Activated effector memory CD4-positive, alpha-beta T cell treated with Interleukin-2 at 50 U/mL for 16 hours (primary cell): ENCODE measurements around the gene TRPV5.

ENCODE experiments used
- DNase-seq: peaks from one replicate; pipeline ENCODE4 v3.0.0-alpha.2; 2020

Gene TRPV5

GRCh38 chr7:142908290-142908689 lies 25.3 kb downstream of the TRPV5 start:
- DNase-seq, result no peak

- DNase-seq, result no peak
Measured at GRCh38 chr7:142906643-142907042, 26.9 kb downstream of the TRPV5 start.

GRCh38 chr7:142905759-142906158 lies 27.8 kb downstream of the TRPV5 start:
- no peak for DNase-seq

DNA sequence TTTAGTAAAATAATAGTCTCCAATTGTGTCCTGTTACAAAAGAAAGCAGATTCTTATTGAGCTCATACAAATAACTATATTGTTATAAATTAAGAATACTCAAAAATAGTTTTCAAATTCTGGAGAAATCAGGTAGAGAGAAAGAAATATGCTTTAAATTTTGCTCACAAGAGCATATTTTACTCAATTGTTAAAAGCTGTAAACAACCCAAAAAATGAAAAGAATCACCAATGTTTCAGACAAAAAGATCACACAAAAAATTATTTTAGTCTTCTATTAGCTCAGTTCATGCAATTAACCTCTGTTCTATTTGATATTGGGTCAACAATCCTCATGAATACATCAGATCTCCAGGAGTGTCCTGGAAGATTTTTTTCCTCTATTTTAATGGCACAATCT lies 29.4 kb downstream of the TRPV5 start:
- DNase-seq, result no peak

DNA sequence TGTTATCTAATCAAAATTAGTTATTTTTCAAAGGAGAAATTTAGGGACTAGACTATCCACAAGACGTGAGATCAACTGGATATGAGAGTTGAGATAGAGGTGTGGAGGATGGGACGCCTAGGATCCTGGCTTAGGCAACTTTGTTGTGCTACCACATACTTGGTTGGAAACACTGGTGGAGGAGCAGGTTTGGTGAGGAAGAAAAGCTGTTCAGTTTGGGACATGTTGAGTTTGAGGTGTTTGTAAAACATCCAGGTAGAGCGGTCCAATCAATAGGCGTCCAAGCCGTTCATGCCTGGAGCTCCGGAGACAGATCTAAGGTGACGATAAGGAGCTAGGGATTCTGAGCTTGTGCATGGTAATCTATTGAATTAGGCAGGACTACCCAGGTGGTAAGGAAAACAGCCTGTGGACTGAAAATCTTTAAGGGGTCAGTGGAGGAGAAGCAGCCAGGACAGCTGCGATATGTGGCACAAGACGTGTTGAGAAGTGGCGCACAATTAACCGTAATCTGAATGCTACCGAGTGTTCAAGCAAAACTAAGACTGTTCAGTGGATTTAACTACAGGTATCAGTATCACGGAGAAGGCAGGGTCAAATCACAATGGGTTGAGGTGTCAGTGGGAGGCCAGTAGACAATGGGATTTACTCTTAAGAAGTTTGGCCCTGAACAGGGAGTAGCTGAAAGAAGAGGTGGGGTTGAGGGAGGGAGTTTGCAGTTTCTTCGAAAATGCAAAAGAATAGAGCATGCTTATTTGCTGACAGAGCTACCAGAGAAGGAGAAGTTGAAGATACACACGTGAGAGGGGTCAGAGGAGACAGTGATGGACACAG lies 31.9 kb downstream of the TRPV5 start:
- DNase-seq, result no peak

DNA sequence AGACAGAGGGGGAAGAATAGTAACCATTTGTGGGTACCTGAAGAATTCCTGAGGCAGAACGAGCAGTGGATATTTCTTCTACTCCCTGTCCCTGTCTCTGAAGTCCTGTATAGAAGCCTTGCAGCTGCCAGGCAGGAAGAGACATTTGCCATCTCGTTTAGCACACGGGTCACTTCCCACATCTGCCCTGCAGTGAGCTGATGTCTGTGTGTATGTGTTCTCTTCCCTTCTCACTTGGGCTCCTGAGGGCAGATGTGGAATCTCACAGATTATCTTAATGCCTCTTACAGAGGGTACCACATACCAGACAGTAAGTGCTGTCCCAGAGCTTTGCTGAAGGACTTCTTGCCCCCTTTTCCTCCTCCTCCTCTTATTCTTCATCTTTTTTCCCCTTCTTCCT lies 33.9 kb downstream of the TRPV5 start:
- DNase-seq, result no peak

- no peak for DNase-seq
Measured at GRCh38 chr7:142898377-142899170, 35.0 kb downstream of the TRPV5 start.

DNA sequence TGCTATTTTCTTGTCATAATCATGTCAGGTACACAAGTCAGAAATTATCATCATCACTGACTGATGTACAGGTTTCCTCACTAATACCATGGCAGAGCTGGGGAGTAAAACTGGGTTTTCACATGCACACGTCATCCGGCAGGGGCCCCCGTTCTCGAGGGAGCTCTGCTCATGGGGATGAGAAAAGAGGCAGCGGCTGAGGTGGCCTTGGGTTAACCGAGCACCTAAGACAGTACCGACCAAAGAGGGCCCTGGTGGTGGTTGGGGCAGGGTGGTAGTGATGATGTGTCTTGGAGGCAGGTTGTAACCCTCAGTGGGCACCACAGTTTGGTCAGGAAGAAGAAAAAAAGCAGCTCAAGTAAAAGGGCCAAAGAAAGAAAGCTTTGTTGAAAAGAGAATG lies 35.9 kb downstream of the TRPV5 start:
- DNase-seq, result no peak

- DNase-seq, result no peak
Measured at GRCh38 chr7:142896741-142897379, 36.7 kb downstream of the TRPV5 start.

DNA sequence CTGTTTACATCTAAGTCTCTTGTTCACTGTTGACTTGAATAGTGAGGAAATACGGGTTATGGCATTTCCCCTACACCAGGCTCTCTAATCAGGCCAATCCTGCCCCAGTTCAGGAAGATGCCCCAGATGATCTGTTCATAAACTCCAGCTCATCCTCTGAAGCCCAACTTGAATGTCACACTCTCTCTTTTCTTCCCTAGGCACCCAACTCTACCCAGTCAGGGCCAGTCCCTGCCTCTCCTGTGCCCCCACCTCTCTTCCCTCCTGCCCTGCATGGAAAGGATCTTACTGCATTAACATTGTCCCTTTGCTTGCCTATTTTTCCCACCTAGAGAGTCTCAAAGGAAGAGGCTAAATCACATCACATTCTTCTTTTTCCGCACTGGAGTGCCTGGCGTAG lies 37.4 kb downstream of the TRPV5 start:
- no peak for DNase-seq

DNA sequence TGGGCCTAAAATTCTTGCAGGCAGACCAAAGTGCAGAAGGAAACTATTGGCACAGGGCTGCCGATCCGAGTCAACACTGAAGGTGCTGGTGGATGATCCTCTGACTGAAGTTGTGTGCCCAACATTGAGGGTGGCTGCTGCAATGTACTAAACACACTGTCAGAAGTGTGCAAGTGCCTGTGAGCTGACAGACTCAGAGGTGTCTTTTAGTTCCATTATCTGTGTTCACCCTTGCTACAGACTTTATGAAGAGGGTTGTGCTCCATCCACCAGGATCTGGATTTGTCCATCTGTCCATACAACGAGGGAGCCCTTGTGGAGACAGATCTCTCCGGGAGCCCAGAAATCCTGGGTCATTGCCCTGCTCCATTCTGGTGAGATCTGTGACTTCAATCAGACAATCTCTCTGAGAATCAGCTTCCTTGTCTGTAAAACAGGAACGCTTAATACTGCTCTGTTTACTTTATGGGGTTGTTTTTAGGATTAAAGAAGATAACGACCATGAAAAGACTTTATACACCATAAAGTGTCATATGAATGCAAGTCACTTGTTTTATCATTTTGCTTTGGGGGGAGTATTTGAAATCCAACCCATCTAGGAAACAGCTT lies 38.5 kb downstream of the TRPV5 start:
- no peak for DNase-seq

- no peak for DNase-seq
Measured at GRCh38 chr7:142894112-142894984, 39.2 kb downstream of the TRPV5 start.

DNA sequence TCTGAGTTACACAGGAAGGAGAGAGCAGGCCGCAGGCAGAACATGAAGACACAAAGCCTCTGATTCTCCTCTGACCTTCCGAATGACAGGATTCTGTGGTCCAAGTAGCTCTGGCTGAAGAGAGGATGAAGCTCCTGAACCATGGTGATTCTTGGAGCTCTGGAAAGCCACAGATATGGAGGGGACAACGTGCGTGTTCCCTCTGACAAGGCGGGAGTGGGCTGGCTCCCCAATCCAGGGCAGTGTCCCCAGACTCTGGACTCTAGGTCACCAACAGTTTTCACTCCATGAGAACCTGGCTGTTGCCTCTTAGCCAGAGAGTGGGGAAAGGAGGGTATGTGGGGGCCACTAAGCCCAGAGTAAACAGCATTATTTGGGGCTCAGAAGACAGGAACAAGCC lies 40.6 kb downstream of the TRPV5 start:
- no peak for DNase-seq

- DNase-seq, result no peak
Measured at GRCh38 chr7:142891490-142892082, 42.0 kb downstream of the TRPV5 start.

GRCh38 chr7:142890874-142891485 lies 42.6 kb downstream of the TRPV5 start:
- DNase-seq, result no peak

- no peak for DNase-seq
Measured at GRCh38 chr7:142889816-142890215, 43.7 kb downstream of the TRPV5 start.

- no peak for DNase-seq
Measured at GRCh38 chr7:142887282-142888015, 46.1 kb downstream of the TRPV5 start.

- DNase-seq, result no peak
Measured at GRCh38 chr7:142886866-142887265, 46.7 kb downstream of the TRPV5 start.

- DNase-seq, result no peak
Measured at GRCh38 chr7:142885311-142886230, 48.0 kb downstream of the TRPV5 start, which contains the start of gene TRPV6. Gene TRPV6 (minus strand): TSS chr7:142885745.

- DNase-seq, result no peak
Measured at GRCh38 chr7:142884286-142884640, 49.3 kb downstream of the TRPV5 start.
